IMR-90 (cell line): ENCODE data around the gene NAT10. TPM values are rescaled to one million over a fixed set of nuclear protein-coding genes. Genes with fewer than 3 reads are reported as not detected.

Experiments
- ATAC-seq: fragments of 200-7000 bp; cut with Tn5 transposase; 2 replicates; pipeline ENCODE4 v1.9.1; 2020; ENCODE audit warnings: low read depth, mild to moderate bottlenecking, moderate library complexity
- BruUV-seq: library from RNA; stranded (reverse); fragments of 400-500 nt; replicated peaks from 2 replicates; lab custom pipeline; 2021; lab: Mats Ljungman, UMichigan
- CTCF ChIA-PET: fragments of 300-600 bp; formaldehyde crosslinking; extraction: SDS; loops from one replicate; lab custom pipeline; 2021; ENCODE audit warnings: antibody characterized with exemption; lab: Yijun Ruan, JAX
- POLR2A ChIA-PET: fragments of 300-600 bp; sonication (Branson Sonifier 250); formaldehyde crosslinking; loops from one replicate; lab custom pipeline; 2022; ENCODE audit warnings: antibody characterized with exemption; ENCODE audit not compliant: unreplicated experiment; lab: Charles Lee
- DNase-seq: peaks from one replicate; pipeline ENCODE4 v3.0.0; 2013
- H2AFZ ChIP-seq: replicated peaks from 2 replicates; pipeline ENCODE3; 2013; ENCODE audit warnings: low read length, mild to moderate bottlenecking; ENCODE audit not compliant: poor library complexity
- H2AK5ac ChIP-seq: 2 replicates; pipeline ENCODE4 v1.6.1; 2013; ENCODE audit warnings: low read depth, low read length, inconsistent platforms
- H2AK9ac ChIP-seq: replicated peaks from 2 replicates; pipeline ENCODE3; 2013; ENCODE audit warnings: mild to moderate bottlenecking, low read depth, low read length, moderate library complexity; ENCODE audit not compliant: poor library complexity
- H2BK120ac ChIP-seq: 2 replicates; pipeline ENCODE4 v1.6.1; 2013; ENCODE audit warnings: low read depth, low read length, inconsistent platforms
- H2BK15ac ChIP-seq: 3 replicates; pipeline ENCODE4 v1.6.1; 2013; ENCODE audit warnings: low read depth, low read length, inconsistent platforms
- H2BK20ac ChIP-seq: 2 replicates; pipeline ENCODE4 v1.6.1; 2013; ENCODE audit warnings: low read depth, mild to moderate bottlenecking, inconsistent platforms, low read length, moderate library complexity
- H2BK5ac ChIP-seq: 2 replicates; pipeline ENCODE4 v1.6.1; 2013; ENCODE audit warnings: mild to moderate bottlenecking, low read depth, low read length, inconsistent platforms; ENCODE audit not compliant: poor library complexity, severe bottlenecking
- H3K14ac ChIP-seq: replicated peaks from 2 replicates; pipeline ENCODE4 v1.6.1; 2013; ENCODE audit warnings: low read depth, low read length, inconsistent platforms
- H3K18ac ChIP-seq: 2 replicates; pipeline ENCODE4 v1.6.1; 2013; ENCODE audit warnings: low read depth, low read length, control low read depth
- H3K23ac ChIP-seq: 2 replicates; pipeline ENCODE4 v1.6.1; 2013; ENCODE audit warnings: low read depth, low read length, inconsistent platforms
- H3K27ac ChIP-seq: 2 replicates; pipeline ENCODE4 v1.5.1; 2013; ENCODE audit warnings: mild to moderate bottlenecking, control low read depth, low read length; ENCODE audit not compliant: insufficient read depth
- H3K27me3 ChIP-seq: 2 replicates; pipeline ENCODE4 v1.6.1; 2013; ENCODE audit warnings: low read length; ENCODE audit not compliant: control insufficient read depth, insufficient read depth
- H3K36me3 ChIP-seq: 2 replicates; pipeline ENCODE4 v1.6.1; 2013; ENCODE audit warnings: low read length, mixed read lengths; ENCODE audit not compliant: control insufficient read depth, insufficient read depth
- H3K4ac ChIP-seq: 2 replicates; pipeline ENCODE4 v1.6.1; 2013; ENCODE audit warnings: low read depth, low read length, inconsistent platforms
- H3K4me1 ChIP-seq: 2 replicates; pipeline ENCODE4 v1.6.1; 2013; ENCODE audit warnings: low read length, mixed read lengths; ENCODE audit not compliant: control insufficient read depth, insufficient read depth
- H3K4me2 ChIP-seq: 2 replicates; pipeline ENCODE4 v1.6.1; 2013; ENCODE audit warnings: low read depth, mild to moderate bottlenecking, control low read depth, low read length, moderate library complexity
- H3K4me3 ChIP-seq: 2 replicates; pipeline ENCODE4 v1.5.1; 2013; ENCODE audit warnings: low read depth, mild to moderate bottlenecking, control low read depth, low read length, moderate library complexity; ENCODE audit not compliant: insufficient read depth
- H3K56ac ChIP-seq: 2 replicates; pipeline ENCODE4 v1.6.1; 2013; ENCODE audit warnings: low read length, inconsistent platforms; ENCODE audit not compliant: insufficient read depth; ENCODE audit errors: extremely low read depth
- H3K79me1 ChIP-seq, 2 experiments: 2 replicates each; pipeline ENCODE4 v1.6.1; 2013; ENCODE audit warnings: low read length in 2 of 2, inconsistent platforms in 1 of 2, low read depth in 1 of 2
- H3K9ac ChIP-seq: 2 replicates; pipeline ENCODE4 v1.6.1; 2013; ENCODE audit warnings: low read depth, low read length, control low read depth
- H3K9me1 ChIP-seq: 2 replicates; pipeline ENCODE4 v1.6.1; 2013; ENCODE audit warnings: low read length, inconsistent platforms; ENCODE audit not compliant: insufficient read depth
- H3K9me3 ChIP-seq: 2 replicates; pipeline ENCODE4 v1.6.1; 2013; ENCODE audit warnings: low read length; ENCODE audit not compliant: control insufficient read depth, insufficient read depth
- H4K20me1 ChIP-seq: 2 replicates; pipeline ENCODE4 v1.6.1; 2013; ENCODE audit warnings: low read length, inconsistent platforms; ENCODE audit not compliant: insufficient read depth
- H4K5ac ChIP-seq: 2 replicates; pipeline ENCODE4 v1.6.1; 2013; ENCODE audit warnings: mild to moderate bottlenecking, low read depth, low read length, control low read depth
- H4K8ac ChIP-seq, 2 experiments: 2 replicates each; pipeline ENCODE4 v1.6.1; 2013; ENCODE audit warnings: low read depth in 2 of 2, low read length in 2 of 2, control low read depth in 1 of 2, inconsistent platforms in 1 of 2
- H4K91ac ChIP-seq: 2 replicates; pipeline ENCODE4 v1.6.1; 2013; ENCODE audit warnings: low read depth, low read length, inconsistent platforms; ENCODE audit not compliant: insufficient read depth
- BHLHE40 ChIP-seq: fragments of 150-350 bp; IDR thresholded peaks from 2 replicates; pipeline ENCODE4 v1.6.1; 2016; ENCODE audit warnings: mild to moderate bottlenecking, low read depth, low read length
- CHD1 ChIP-seq: IDR thresholded peaks from 2 replicates; pipeline ENCODE4 v1.6.1; 2012; ENCODE audit warnings: low read depth, low read length, improper control_type of control experiment
- CTCF ChIP-seq: conservative IDR thresholded peaks from 2 replicates; pipeline ENCODE4 v1.5.1; 2012; ENCODE audit warnings: mild to moderate bottlenecking, low read depth, low read length, improper control_type of control experiment
- FOS ChIP-seq: fragments of 150-350 bp; IDR thresholded peaks from 2 replicates; pipeline ENCODE4 v1.6.1; 2016; ENCODE audit warnings: low read depth, low read length
- MAFK ChIP-seq: IDR thresholded peaks from 2 replicates; pipeline ENCODE4 v1.6.1; 2012; ENCODE audit warnings: low read depth, low read length, improper control_type of control experiment
- MXI1 ChIP-seq: IDR thresholded peaks from 2 replicates; pipeline ENCODE4 v1.6.1; 2012; ENCODE audit warnings: low read depth, mild to moderate bottlenecking, low read length, moderate library complexity, borderline replicate concordance
- NFE2L2 ChIP-seq: fragments of 150-350 bp; IDR thresholded peaks from 2 replicates; pipeline ENCODE4 v1.6.1; 2016; ENCODE audit warnings: low read depth, mild to moderate bottlenecking, low read length
- RAD21 ChIP-seq: IDR thresholded peaks from 2 replicates; pipeline ENCODE4 v1.6.1; 2012; ENCODE audit warnings: low read length, improper control_type of control experiment
- RCOR1 ChIP-seq: IDR thresholded peaks from 2 replicates; pipeline ENCODE4 v1.6.1; 2012; ENCODE audit warnings: mild to moderate bottlenecking, low read length, improper control_type of control experiment; ENCODE audit not compliant: insufficient replicate concordance
- RFX5 ChIP-seq: IDR thresholded peaks from 2 replicates; pipeline ENCODE4 v1.8.0; 2012; ENCODE audit warnings: low read depth, mild to moderate bottlenecking, low read length, moderate library complexity
- SMC3 ChIP-seq: fragments of 150-350 bp; IDR thresholded peaks from 2 replicates; pipeline ENCODE4 v1.6.1; 2016; ENCODE audit warnings: low read depth, mild to moderate bottlenecking, antibody characterized with exemption, low read length, moderate library complexity
- WGBS, 2 experiments: methylation state at CpG; one replicate each; pipeline versions ENCODE4 v1.1.5 to v1.1.7; 2013; ENCODE audit warnings: missing lambda C conversion rate in 2 of 2; ENCODE audit not compliant: insufficient read length in 1 of 2; ENCODE audit errors: extremely low coverage in 2 of 2; 5-methylcytosine and 5-hydroxymethylcytosine counted together
- dilution Hi-C: fragments of 300-500 bp; cut with HindIII; formaldehyde crosslinking; loops from one replicate; pipeline ENCODE4 v1.14.3; 2018; ENCODE audit warnings: low sequenced_read_pairs; ENCODE audit not compliant: unreplicated experiment
- in situ Hi-C: fragments of 300-500 bp; cut with MboI; formaldehyde crosslinking; loops from 3 replicates; pipeline ENCODE4 v1.14.3; 2019; ENCODE audit warnings: low sequenced_read_pairs, inconsistent platforms, mixed read lengths
- intact Hi-C: fragments of 100-400 bp; cut with micrococcal nuclease; formaldehyde crosslinking; loops from 2 replicates; pipeline ENCODE4 v1.10.0; 2022
- polyA plus RNA-seq, 3 experiments: library from polyadenylated mRNA; depleted of rRNA; stranded (reverse); fragments of >200 nt; gene quantifications; 2 replicates each; pipeline ENCODE4 v1.2.3, GENCODE V29; 2012; ENCODE audit warnings: low replicate concordance in 1 of 3
- total RNA-seq: library from RNA; depleted of rRNA; stranded (reverse); fragments of >200 nt; gene quantifications from 2 replicates; pipeline ENCODE4 v1.2.3, GENCODE V29; 2012

NAT10 gene
- total and polyA plus RNA-seq, 2 of the 4 experiments (the other 2 are of a cell fraction) = 28.1 to 34.8 TPM

DNA sequence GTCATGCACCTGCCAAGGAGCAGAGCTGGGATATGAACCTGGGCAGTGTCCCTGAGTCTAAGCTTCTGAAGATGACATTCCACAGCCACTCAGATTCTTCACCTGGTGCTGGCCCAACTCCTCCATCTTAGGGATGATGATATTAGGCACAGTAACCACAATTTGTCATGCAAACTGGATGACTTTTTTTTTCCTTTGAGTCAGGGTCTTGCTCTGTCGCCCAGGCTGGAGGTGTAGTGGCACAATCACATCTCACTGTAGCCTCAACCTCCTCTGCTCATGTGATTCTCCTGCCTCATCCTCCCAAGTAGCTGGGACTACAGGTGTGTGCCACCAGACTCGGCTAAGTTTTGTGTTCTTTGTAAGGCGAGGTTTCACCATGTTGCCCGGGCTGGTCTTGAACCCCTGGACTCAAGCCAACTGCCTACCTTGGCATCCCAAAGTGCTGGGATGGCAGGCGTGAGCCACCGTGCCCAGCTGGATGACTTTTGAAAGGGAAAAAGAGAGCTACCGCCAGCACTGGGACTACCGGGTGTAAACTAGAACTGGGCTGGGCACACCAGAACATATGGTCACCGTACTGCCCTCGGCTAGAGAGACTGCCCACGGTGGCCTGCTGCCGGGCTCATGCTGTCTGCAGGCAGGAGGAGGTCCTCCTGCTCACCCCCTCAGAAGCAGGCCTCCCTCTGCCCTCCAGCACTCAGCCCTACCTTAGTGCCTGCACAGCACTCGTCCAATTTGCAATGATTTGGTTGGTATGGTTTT lies 77.7 kb downstream of the NAT10 start:
- in situ Hi-C loops (no loop called here), intact Hi-C loops (no loop called here), dilution Hi-C loops (loop anchor here (25.0 kb wide), 1 partner anchor 154 kb away; no protein-coding TSS in a partner anchor)
- Histone ChIP-seq H4K8ac (no peak overlapping the region), H3K18ac (no peak overlapping the region), H3K36me3 (no peaks in the 10 kb centered on the region), H3K23ac (no peak overlapping the region), H3K4me1 (peaks cover 2% of the 10 kb centered on the region; the same call in 1 of the 2 replicates), H3K9me3 (no peaks in the 10 kb centered on the region), H3K14ac (no peak overlapping the region), H2BK120ac (no peak overlapping the region), H3K4me2 (no peak overlapping the region), H2BK15ac (no peak overlapping the region), H4K20me1 (no peaks in the 10 kb centered on the region), H3K4ac (no peak overlapping the region), H3K27me3 (peaks cover 3% of the 10 kb centered on the region; the same call in 1 of the 2 replicates), H3K9me1 (no peaks in the 10 kb centered on the region), H2AFZ (no peak overlapping the region), H2AK9ac (no peak overlapping the region), H2AK5ac (no peak overlapping the region), H2BK20ac (no peak overlapping the region), H4K91ac (no peak overlapping the region), H3K9ac (no peak overlapping the region), H2BK5ac (no peak overlapping the region), H3K4me3 (no peak overlapping the region), H4K5ac (no peak overlapping the region), H3K27ac (no peak overlapping the region), H3K79me1 (no peaks in the 10 kb centered on the region), H3K56ac (no peak overlapping the region)
- ATAC-seq (no peak), DNase-seq (no peak)
- WGBS, 2 experiments = 100% methylated on average over 1 of the region's 13 CpGs; no CpG with 5 or more reads in 1 of the 2 experiments
- ChIA-PET CTCF (no interaction called here), POLR2A (no interaction called here)
- BruUV-seq = no TSS peak
- TF ChIP-seq FOS (no peak), NFE2L2 (no peak), RFX5 (no peak), CTCF (no peak), RCOR1 (no peak), MXI1 (no peak), RAD21 (no peak), BHLHE40 (no peak), CHD1 (no peak), MAFK (no peak), SMC3 (no peak)
